ENCODE results near the gene AP3M1.
"Not testable (repeated sequence)": the region's sequence is repeated elsewhere in the genome, so short reads cannot be mapped to it uniquely, and the experiment has no call there.

Gene AP3M1

GRCh38 chr10:74163319-74164068, 12.9 kb upstream of the AP3M1 start:
- DNase-seq (ENCODE audit: low spot score), result no peak

GRCh38 chr10:74160013-74160412, 9.4 kb upstream of the AP3M1 start:
- no peak for DNase-seq (ENCODE audit: low spot score)

GRCh38 chr10:74156919-74157289, 6.3 kb upstream of the AP3M1 start:
- DNase-seq (ENCODE audit: low spot score), result no peak

- DNase-seq (ENCODE audit: low spot score), result no peak
Measured at GRCh38 chr10:74153676-74154075, 3.0 kb upstream of the AP3M1 start.

GRCh38 chr10:74153123-74153522, 2.5 kb upstream of the AP3M1 start:
- no peak for DNase-seq (ENCODE audit: low spot score)

GRCh38 chr10:74151879-74152722, 1.5 kb upstream of the AP3M1 start:
- DNase-seq (ENCODE audit: low spot score), result no peak

- DNase-seq (ENCODE audit: low spot score), result peak; percentile 100
Measured at GRCh38 chr10:74150990-74151878, 606 bp upstream of the AP3M1 start, which contains the start of gene ADK. Gene ADK, plus strand, starts transcription at chr10:74151221. Its CDS starts 58 bp downstream, at chr10:74151279.

GRCh38 chr10:74146980-74147379, 3.6 kb downstream of the AP3M1 start:
- DNase-seq (ENCODE audit: low spot score), result not testable (repeated sequence)

- no peak for DNase-seq (ENCODE audit: low spot score)
Measured at GRCh38 chr10:74145133-74145532, 5.5 kb downstream of the AP3M1 start.

- DNase-seq (ENCODE audit: low spot score), result no peak
Measured at GRCh38 chr10:74140553-74140952, 10.1 kb downstream of the AP3M1 start.

GRCh38 chr10:74139981-74140380, 10.6 kb downstream of the AP3M1 start:
- no peak for DNase-seq (ENCODE audit: low spot score)

GRCh38 chr10:74138596-74138995, 12.0 kb downstream of the AP3M1 start:
- DNase-seq (ENCODE audit: low spot score), result not testable (repeated sequence)

- no peak for DNase-seq (ENCODE audit: low spot score)
Measured at GRCh38 chr10:74137992-74138391, 12.6 kb downstream of the AP3M1 start.

GRCh38 chr10:74135452-74135851, 15.2 kb downstream of the AP3M1 start:
- DNase-seq (ENCODE audit: low spot score), result no peak

GRCh38 chr10:74133923-74134820, 16.5 kb downstream of the AP3M1 start:
- no peak for DNase-seq (ENCODE audit: low spot score)

- DNase-seq (ENCODE audit: low spot score), result no peak
Measured at GRCh38 chr10:74123081-74123480, 27.5 kb downstream of the AP3M1 start.

GRCh38 chr10:74122060-74122459, 28.6 kb downstream of the AP3M1 start:
- DNase-seq (ENCODE audit: low spot score), result no peak

- no peak for DNase-seq (ENCODE audit: low spot score)
Measured at GRCh38 chr10:74121368-74121767, 29.3 kb downstream of the AP3M1 start.

- DNase-seq (ENCODE audit: low spot score), result no peak
Measured at GRCh38 chr10:74120911-74121310, 29.7 kb downstream of the AP3M1 start.

GRCh38 chr10:74118804-74119203, 31.8 kb downstream of the AP3M1 start:
- DNase-seq (ENCODE audit: low spot score), result no peak

- DNase-seq (ENCODE audit: low spot score), result no peak
Measured at GRCh38 chr10:74117738-74118137, 32.9 kb downstream of the AP3M1 start.
